Epithelial cell of esophagus (primary cell): Measurements from ENCODE around the gene NRXN3.
"Not testable (repeated sequence)": the region's sequence is repeated elsewhere in the genome, so short reads cannot be mapped to it uniquely, and the experiment has no call there.

ENCODE experiments used
- DNase-seq: peaks from one replicate; pipeline ENCODE4 v3.0.0; 2010; ENCODE audit warnings: low read depth
- H3K4me3 ChIP-seq: 2 replicates; pipeline ENCODE4 v1.5.1; 2011; ENCODE audit warnings: mild to moderate bottlenecking, low read length, control low read depth
- CTCF ChIP-seq: IDR thresholded peaks from 2 replicates; pipeline ENCODE4 v1.5.1; 2011; ENCODE audit warnings: low read depth, mild to moderate bottlenecking, low read length, control low read depth, inconsistent platforms; ENCODE audit not compliant: insufficient read depth; ENCODE audit errors: missing control alignments

Gene NRXN3

GRCh38 chr14:78479127-78479780 is 309.1 kb downstream of the NRXN3 start:
- no peak overlapping the region for H3K4me3 ChIP-seq
- DNase-seq: no peak
- TF ChIP-seq CTCF: no peak

GRCh38 chr14:78484028-78484427 is 313.9 kb downstream of the NRXN3 start:
- H3K4me3 ChIP-seq: no peak overlapping the region
- no peak for DNase-seq

GRCh38 chr14:78486081-78486480 is 315.9 kb downstream of the NRXN3 start:
- no peak for TF ChIP-seq CTCF
- no peak for DNase-seq
- H3K4me3 ChIP-seq: no peak overlapping the region

More at GRCh38 chr14:78484028-78484427, 313.9 kb downstream of the NRXN3 start:
- TF ChIP-seq CTCF: no peak

- H3K4me3 ChIP-seq: no peak overlapping the region
- no peak for DNase-seq
- TF ChIP-seq CTCF: no peak
Measured at GRCh38 chr14:78486621-78487020, 316.4 kb downstream of the NRXN3 start.

GRCh38 chr14:78487573-78487972 is 317.4 kb downstream of the NRXN3 start:
- not testable (repeated sequence) for DNase-seq, H3K4me3 ChIP-seq

GRCh38 chr14:78488938-78489337 is 318.8 kb downstream of the NRXN3 start:
- no peak for TF ChIP-seq CTCF

GRCh38 chr14:78491048-78491447 is 320.9 kb downstream of the NRXN3 start:
- TF ChIP-seq CTCF: no peak
- DNase-seq: no peak
- H3K4me3 ChIP-seq: no peak overlapping the region

More at GRCh38 chr14:78488938-78489337, 318.8 kb downstream of the NRXN3 start:
- no peak overlapping the region for H3K4me3 ChIP-seq
- no peak for DNase-seq

- no peak overlapping the region for H3K4me3 ChIP-seq
- no peak for TF ChIP-seq CTCF
- no peak for DNase-seq
Measured at GRCh38 chr14:78498062-78498595, 328.0 kb downstream of the NRXN3 start.
